ENCODE measurements around the gene CPPED1.

DNA sequence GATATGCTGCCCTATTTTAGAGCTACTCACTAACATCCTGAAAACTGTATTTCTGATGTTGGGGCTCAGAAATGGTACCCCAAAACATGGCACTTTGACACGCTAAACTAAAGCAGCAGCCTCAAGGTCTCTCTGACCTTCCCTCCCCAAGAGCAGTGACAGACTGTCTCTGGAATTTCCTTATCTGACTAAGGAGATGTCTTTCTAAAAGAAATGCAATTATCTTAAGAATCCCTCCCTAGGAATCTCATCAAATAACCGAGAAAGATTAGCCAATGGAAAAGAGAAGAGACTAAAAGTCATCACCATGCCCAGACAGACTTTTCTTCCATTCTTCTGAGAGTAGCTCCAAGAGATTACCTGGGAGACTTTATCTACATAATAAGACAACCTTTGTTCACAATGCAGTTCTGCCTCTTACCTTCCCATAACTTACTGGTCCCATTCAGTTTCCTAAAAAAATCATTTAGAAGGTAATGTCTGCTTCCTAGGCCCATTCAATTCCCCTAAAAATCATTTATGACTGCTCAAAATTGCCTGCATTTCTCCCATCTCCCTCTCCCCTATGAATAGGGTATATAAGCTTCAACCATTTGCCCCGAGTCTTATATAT lies 123.9 kb downstream of the CPPED1 start:
- TF ChIP-seq EZH2 (IDR thresholded peaks at IDR 0.05) (no peak), POLR2AphosphoS5 (IDR thresholded peaks at IDR 0.05; ENCODE audit: borderline replicate concordance, low read depth, low read length) (no peak)
